ENCODE results near the gene TSHZ2.
A peak's percentile ranks its signal among the peaks of the same experiment; 100 is the strongest.
"Not testable (repeated sequence)": the region's sequence is repeated elsewhere in the genome, so short reads cannot be mapped to it uniquely, and the experiment has no call there.

TSHZ2 gene

DNA sequence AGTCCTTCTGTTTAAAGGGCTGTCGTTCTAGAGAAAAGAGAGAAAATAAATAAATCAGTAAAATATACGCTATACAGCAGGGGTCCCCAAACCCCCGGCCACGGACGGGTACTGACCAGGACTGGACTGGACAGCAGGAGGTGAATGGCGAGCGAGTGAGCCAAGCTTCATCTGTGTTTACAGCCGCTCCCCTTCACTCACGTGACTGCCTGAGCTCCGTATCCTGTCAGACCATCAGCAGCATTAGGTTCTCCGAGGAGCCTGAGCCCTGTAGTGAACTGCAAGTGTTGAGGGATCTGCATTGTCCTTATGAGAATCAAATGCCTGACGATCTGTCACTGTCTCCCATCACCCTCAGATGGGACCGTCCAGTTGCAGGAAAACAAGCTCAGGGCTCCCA lies 545.0 kb downstream of the TSHZ2 start:
- Histone ChIP-seq H3K4me1 (ENCODE audit: control insufficient read depth in 2 of 2, insufficient read depth in 2 of 2, low read length in 2 of 2) (peaks cover 0 to 11% of the 10 kb centered on the region in 2 donors), H3K27ac (ENCODE audit: low read depth in 2 of 2, low read length in 2 of 2) (no peak overlapping the region), H3K36me3 (ENCODE audit: control insufficient read depth in 2 of 2, insufficient read depth in 2 of 2, low read length in 2 of 2) (no peaks in the 10 kb centered on the region), H3K4me3 (ENCODE audit: low read length in 2 of 2) (peak overlapping the region; percentile 9 to 22), H3K9ac (ENCODE audit: low read depth in 1 of 2, low read length in 2 of 2) (no peak overlapping the region), H3K9me3 (ENCODE audit: control insufficient read depth in 2 of 2, low read length in 2 of 2) (no peaks in the 10 kb centered on the region), H3K27me3 (ENCODE audit: control insufficient read depth in 2 of 2, insufficient read depth in 2 of 2, low read length in 2 of 2) (no peaks in the 10 kb centered on the region)

DNA sequence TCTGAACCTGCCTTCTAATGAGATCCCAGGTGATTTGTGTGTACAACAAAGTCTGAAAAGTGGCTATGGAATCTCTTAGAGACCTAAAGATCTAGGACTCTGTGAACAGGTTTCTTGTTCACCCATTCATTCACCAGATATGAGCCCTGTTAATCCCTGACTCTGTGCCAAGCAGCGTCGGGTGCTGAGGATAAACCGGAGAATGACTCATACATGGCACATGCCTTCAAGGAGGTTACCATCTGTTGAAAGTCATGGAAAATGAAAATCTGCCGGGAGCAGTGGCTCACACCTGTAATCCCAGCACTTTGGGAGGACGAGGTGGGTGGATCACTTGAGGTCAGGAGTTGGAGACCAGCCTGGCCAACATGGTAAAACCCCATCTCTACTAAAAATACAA lies 549.3 kb downstream of the TSHZ2 start:
- H3K4me1 ChIP-seq (ENCODE audit: control insufficient read depth in 2 of 2, insufficient read depth in 2 of 2, low read length in 2 of 2); H3K27me3 ChIP-seq (ENCODE audit: control insufficient read depth in 2 of 2, insufficient read depth in 2 of 2, low read length in 2 of 2); H3K9me3 ChIP-seq (ENCODE audit: control insufficient read depth in 2 of 2, low read length in 2 of 2); H3K9ac ChIP-seq (ENCODE audit: low read depth in 1 of 2, low read length in 2 of 2); H3K36me3 ChIP-seq (ENCODE audit: control insufficient read depth in 2 of 2, insufficient read depth in 2 of 2, low read length in 2 of 2); H3K4me3 ChIP-seq (ENCODE audit: low read length in 2 of 2); H3K27ac ChIP-seq (ENCODE audit: low read depth in 2 of 2, low read length in 2 of 2): not testable (repeated sequence)

DNA sequence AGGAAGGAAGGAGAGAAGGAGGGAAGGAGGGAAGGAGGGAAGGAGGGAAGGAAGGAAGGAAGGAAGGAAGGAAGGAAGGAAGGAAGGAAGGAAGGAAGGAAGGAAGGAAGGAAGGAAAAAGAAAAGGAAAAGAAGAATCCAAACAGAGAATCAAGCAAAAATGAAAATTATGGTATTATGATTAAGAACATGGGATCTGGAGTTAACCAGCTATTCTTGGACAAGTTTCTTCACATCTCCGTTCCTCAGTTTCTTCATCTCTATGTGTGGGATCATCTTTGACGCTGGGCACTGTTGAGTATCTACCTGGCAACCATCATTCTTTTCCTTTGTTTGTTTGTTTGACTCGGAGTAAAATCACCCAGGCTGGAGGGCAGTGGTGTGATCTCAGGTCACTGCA lies 549.9 kb downstream of the TSHZ2 start:
- Histone ChIP-seq H3K9ac (ENCODE audit: low read depth in 1 of 2, low read length in 2 of 2) (no peak overlapping the region), H3K9me3 (ENCODE audit: control insufficient read depth in 2 of 2, low read length in 2 of 2) (no peaks in the 10 kb centered on the region), H3K27ac (ENCODE audit: low read depth in 2 of 2, low read length in 2 of 2) (no peak overlapping the region), H3K36me3 (ENCODE audit: control insufficient read depth in 2 of 2, insufficient read depth in 2 of 2, low read length in 2 of 2) (no peaks in the 10 kb centered on the region), H3K27me3 (ENCODE audit: control insufficient read depth in 2 of 2, insufficient read depth in 2 of 2, low read length in 2 of 2) (no peaks in the 10 kb centered on the region), H3K4me1 (ENCODE audit: control insufficient read depth in 2 of 2, insufficient read depth in 2 of 2, low read length in 2 of 2) (peaks cover 0 to 3% of the 10 kb centered on the region in 2 donors), H3K4me3 (ENCODE audit: low read length in 2 of 2) (no peak overlapping the region)

DNA sequence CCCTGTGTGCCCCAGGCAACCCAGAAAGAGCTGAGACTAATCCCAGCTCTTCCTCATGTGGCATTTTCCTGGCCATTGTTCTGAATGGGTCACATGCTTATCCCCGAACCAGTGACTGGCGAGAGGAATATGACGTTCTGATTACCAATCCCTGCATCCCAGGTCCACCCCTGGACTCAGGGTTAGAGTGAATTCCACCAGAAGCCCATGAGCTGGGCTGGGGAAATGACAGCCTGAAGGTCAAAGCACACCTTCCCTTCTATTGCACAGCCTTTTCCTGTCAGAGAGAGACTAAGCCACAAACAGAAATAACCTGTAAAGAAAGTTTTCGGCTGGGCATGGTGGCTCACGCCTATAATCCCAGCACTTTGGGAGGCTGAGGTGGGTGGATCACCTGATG lies 550.5 kb downstream of the TSHZ2 start:
- Histone ChIP-seq H3K4me1 (ENCODE audit: control insufficient read depth in 2 of 2, insufficient read depth in 2 of 2, low read length in 2 of 2) (no peaks in the 10 kb centered on the region), H3K27me3 (ENCODE audit: control insufficient read depth in 2 of 2, insufficient read depth in 2 of 2, low read length in 2 of 2) (no peaks in the 10 kb centered on the region), H3K9me3 (ENCODE audit: control insufficient read depth in 2 of 2, low read length in 2 of 2) (no peaks in the 10 kb centered on the region), H3K4me3 (ENCODE audit: low read length in 2 of 2) (no peak overlapping the region), H3K27ac (ENCODE audit: low read depth in 2 of 2, low read length in 2 of 2) (no peak overlapping the region), H3K9ac (ENCODE audit: low read depth in 1 of 2, low read length in 2 of 2) (no peak overlapping the region), H3K36me3 (ENCODE audit: control insufficient read depth in 2 of 2, insufficient read depth in 2 of 2, low read length in 2 of 2) (no peaks in the 10 kb centered on the region)

DNA sequence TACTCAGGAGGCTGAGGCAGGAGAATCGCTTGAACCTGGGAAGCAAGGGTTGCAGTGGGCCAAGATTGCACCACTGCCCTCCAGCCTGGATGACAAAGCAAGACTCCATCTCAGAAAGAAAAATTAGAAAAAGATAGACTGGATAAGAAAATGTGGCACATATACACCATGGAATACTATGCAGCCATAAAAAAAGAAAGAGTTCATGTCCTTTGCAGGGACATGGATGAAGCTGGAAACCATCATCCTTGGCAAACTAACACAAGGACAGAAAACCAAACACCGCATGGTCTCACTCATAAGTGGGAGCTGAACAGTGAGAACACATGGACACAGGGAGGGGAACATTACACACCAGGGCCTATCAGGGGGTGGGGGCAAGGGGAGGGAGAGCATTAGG lies 551.5 kb downstream of the TSHZ2 start:
- H3K4me1 ChIP-seq (ENCODE audit: control insufficient read depth in 2 of 2, insufficient read depth in 2 of 2, low read length in 2 of 2); H3K36me3 ChIP-seq (ENCODE audit: control insufficient read depth in 2 of 2, insufficient read depth in 2 of 2, low read length in 2 of 2); H3K9ac ChIP-seq (ENCODE audit: low read depth in 1 of 2, low read length in 2 of 2); H3K27ac ChIP-seq (ENCODE audit: low read depth in 2 of 2, low read length in 2 of 2); H3K9me3 ChIP-seq (ENCODE audit: control insufficient read depth in 2 of 2, low read length in 2 of 2); H3K27me3 ChIP-seq (ENCODE audit: control insufficient read depth in 2 of 2, insufficient read depth in 2 of 2, low read length in 2 of 2); H3K4me3 ChIP-seq (ENCODE audit: low read length in 2 of 2): not testable (repeated sequence)

DNA sequence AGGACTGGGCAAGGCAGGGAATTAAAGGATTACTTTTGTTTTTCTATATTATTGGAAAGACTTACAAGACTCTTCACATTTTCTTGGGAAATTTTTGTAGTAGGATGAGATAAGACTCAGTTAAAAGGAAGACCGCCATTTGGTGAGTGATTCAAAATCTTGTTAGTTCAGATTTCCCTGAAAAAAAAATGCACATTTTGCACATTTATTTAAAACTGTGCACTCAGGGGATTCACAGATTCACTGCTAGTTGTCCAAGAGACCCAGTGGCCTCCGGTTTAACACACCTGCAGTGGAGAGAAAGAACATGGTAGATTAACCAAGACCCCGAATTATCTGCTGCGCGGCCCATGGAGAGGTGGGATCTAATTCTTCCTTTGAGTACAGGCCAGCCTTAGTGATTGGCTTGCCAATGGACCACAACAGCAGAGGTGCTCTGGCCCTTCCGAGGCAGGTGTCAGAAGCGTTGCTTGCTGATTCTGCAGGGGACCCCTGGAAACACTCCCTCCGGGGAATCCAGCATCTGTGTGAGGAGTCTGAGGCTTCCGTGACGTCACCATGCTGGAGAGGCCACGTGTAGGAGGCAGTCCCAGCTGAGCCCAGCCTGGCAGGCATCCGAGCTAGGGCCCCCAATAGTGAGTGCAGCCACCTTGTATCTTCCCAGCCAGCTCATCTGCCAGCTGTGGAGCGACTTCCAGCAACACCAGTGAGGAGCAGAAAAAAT lies 552.6 kb downstream of the TSHZ2 start:
- H3K9ac ChIP-seq (ENCODE audit: low read depth in 1 of 2, low read length in 2 of 2) = no peak overlapping the region
- H3K9me3 ChIP-seq (ENCODE audit: control insufficient read depth in 2 of 2, low read length in 2 of 2) = no peaks in the 10 kb centered on the region
- no peaks in the 10 kb centered on the region for H3K36me3 ChIP-seq (ENCODE audit: control insufficient read depth in 2 of 2, insufficient read depth in 2 of 2, low read length in 2 of 2)
- no peak overlapping the region for H3K27ac ChIP-seq (ENCODE audit: low read depth in 2 of 2, low read length in 2 of 2)
- no peaks in the 10 kb centered on the region for H3K27me3 ChIP-seq (ENCODE audit: control insufficient read depth in 2 of 2, insufficient read depth in 2 of 2, low read length in 2 of 2)
- no peak overlapping the region for H3K4me3 ChIP-seq (ENCODE audit: low read length in 2 of 2)
- no peaks in the 10 kb centered on the region for H3K4me1 ChIP-seq (ENCODE audit: control insufficient read depth in 2 of 2, insufficient read depth in 2 of 2, low read length in 2 of 2)

DNA sequence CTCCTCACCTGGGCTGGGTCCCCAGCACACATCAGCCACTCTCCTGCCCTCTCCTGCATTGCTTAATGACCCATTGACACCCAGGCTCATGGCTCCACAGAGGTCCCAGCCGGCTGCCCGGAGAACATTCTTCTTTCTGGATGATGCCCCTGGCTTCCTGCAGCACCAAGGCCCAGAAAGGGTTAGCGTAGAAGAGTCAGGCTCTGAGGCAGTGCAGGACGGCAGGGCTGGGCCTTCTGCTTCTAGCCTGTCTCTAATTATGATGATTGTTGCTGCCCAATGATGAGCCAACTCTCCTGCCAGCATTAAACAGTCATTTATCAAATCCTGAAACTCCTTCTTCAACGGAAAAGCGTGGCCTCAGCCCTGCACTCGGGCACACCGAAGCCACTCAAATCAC lies 555.0 kb downstream of the TSHZ2 start:
- no peak overlapping the region for H3K27ac ChIP-seq (ENCODE audit: low read depth in 2 of 2, low read length in 2 of 2)
- no peak overlapping the region for H3K4me3 ChIP-seq (ENCODE audit: low read length in 2 of 2)
- H3K27me3 ChIP-seq (ENCODE audit: control insufficient read depth in 2 of 2, insufficient read depth in 2 of 2, low read length in 2 of 2) = no peaks in the 10 kb centered on the region
- no peaks in the 10 kb centered on the region for H3K36me3 ChIP-seq (ENCODE audit: control insufficient read depth in 2 of 2, insufficient read depth in 2 of 2, low read length in 2 of 2)
- H3K9ac ChIP-seq (ENCODE audit: low read depth in 1 of 2, low read length in 2 of 2) = no peak overlapping the region
- H3K9me3 ChIP-seq (ENCODE audit: control insufficient read depth in 2 of 2, low read length in 2 of 2) = no peaks in the 10 kb centered on the region
- no peaks in the 10 kb centered on the region for H3K4me1 ChIP-seq (ENCODE audit: control insufficient read depth in 2 of 2, insufficient read depth in 2 of 2, low read length in 2 of 2)

DNA sequence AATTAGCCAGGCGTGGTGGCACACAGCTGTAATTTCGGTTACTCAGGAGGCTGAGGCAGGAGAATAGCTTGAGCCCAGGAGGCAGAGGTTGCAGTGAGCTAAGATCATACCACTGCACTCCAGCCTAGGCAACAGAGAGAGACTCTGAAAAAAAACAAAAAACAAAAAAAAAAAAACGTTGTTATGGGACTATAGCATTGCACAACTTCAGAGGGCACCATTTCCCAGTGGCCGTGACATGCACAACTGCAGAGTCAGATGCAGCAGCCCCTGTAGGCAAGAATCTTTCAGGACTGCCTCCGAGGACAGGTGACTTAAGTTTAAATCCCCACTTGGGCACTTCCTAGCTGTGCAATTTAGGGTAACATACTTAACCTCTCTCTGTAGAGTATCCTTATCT lies 557.5 kb downstream of the TSHZ2 start:
- Histone ChIP-seq H3K27ac (ENCODE audit: low read depth in 2 of 2, low read length in 2 of 2) (no peak overlapping the region), H3K27me3 (ENCODE audit: control insufficient read depth in 2 of 2, insufficient read depth in 2 of 2, low read length in 2 of 2) (no peaks in the 10 kb centered on the region), H3K36me3 (ENCODE audit: control insufficient read depth in 2 of 2, insufficient read depth in 2 of 2, low read length in 2 of 2) (no peaks in the 10 kb centered on the region), H3K4me1 (ENCODE audit: control insufficient read depth in 2 of 2, insufficient read depth in 2 of 2, low read length in 2 of 2) (no peaks in the 10 kb centered on the region), H3K9ac (ENCODE audit: low read depth in 1 of 2, low read length in 2 of 2) (no peak overlapping the region), H3K9me3 (ENCODE audit: control insufficient read depth in 2 of 2, low read length in 2 of 2) (no peaks in the 10 kb centered on the region), H3K4me3 (ENCODE audit: low read length in 2 of 2) (no peak overlapping the region)

DNA sequence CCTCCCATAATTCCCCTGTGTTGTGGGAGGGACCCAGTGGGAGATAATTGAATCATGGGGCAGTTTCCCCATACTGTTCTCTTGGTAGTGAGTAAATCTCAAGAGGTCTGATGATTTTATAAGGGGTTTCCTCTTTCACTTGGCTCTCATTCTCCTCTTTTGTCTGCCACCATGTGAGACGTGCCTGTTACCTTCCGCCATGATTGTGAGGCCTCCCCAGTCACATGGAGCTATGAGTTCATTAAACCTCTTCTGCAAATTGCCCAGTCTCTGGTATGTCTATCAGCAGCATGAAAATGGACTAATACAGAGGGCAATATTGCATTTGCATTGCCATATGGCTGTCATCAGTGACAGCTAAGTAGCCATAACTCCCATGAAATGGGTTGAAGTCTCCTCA lies 558.3 kb downstream of the TSHZ2 start:
- H3K27me3 ChIP-seq (ENCODE audit: control insufficient read depth in 2 of 2, insufficient read depth in 2 of 2, low read length in 2 of 2) = no peaks in the 10 kb centered on the region
- H3K9me3 ChIP-seq (ENCODE audit: control insufficient read depth in 2 of 2, low read length in 2 of 2) = no peaks in the 10 kb centered on the region
- no peaks in the 10 kb centered on the region for H3K36me3 ChIP-seq (ENCODE audit: control insufficient read depth in 2 of 2, insufficient read depth in 2 of 2, low read length in 2 of 2)
- H3K9ac ChIP-seq (ENCODE audit: low read depth in 1 of 2, low read length in 2 of 2) = no peak overlapping the region
- H3K27ac ChIP-seq (ENCODE audit: low read depth in 2 of 2, low read length in 2 of 2) = no peak overlapping the region
- H3K4me1 ChIP-seq (ENCODE audit: control insufficient read depth in 2 of 2, insufficient read depth in 2 of 2, low read length in 2 of 2) = no peaks in the 10 kb centered on the region
- no peak overlapping the region for H3K4me3 ChIP-seq (ENCODE audit: low read length in 2 of 2)

DNA sequence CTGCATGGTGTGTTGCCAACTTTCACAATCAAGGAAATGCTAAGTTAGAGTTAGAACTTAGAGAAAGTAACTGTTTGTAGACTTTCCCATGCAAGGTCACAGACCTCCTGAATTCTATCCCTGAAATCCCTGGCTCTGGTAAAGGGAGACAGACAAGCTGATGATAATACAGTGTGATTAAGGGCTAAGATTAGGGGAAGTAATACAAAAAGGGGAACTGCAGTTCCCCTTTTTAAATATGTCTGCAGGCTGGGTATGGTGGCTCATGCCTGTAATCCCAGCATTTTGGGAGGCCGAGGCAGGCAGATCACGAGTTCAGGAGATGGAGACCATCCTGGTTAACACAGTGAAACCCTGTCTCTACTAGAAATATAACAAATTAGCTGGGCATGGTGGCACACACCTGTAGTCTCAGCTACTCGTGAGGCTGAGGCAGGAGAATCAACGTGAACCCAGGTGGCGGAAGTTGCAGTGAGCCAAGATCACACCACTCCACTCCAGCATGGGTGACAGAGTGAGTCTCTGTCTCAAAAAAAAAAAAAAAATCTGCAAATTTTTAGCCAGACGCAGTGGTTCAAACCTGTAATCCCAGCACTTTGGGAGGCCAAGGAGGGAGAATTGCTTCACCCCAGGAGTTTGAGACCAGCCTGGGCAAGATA lies 560.6 kb downstream of the TSHZ2 start:
- H3K27ac ChIP-seq (ENCODE audit: low read depth in 2 of 2, low read length in 2 of 2); H3K4me1 ChIP-seq (ENCODE audit: control insufficient read depth in 2 of 2, insufficient read depth in 2 of 2, low read length in 2 of 2); H3K36me3 ChIP-seq (ENCODE audit: control insufficient read depth in 2 of 2, insufficient read depth in 2 of 2, low read length in 2 of 2); H3K9ac ChIP-seq (ENCODE audit: low read depth in 1 of 2, low read length in 2 of 2); H3K27me3 ChIP-seq (ENCODE audit: control insufficient read depth in 2 of 2, insufficient read depth in 2 of 2, low read length in 2 of 2); H3K4me3 ChIP-seq (ENCODE audit: low read length in 2 of 2); H3K9me3 ChIP-seq (ENCODE audit: control insufficient read depth in 2 of 2, low read length in 2 of 2): not testable (repeated sequence)

Data from mucosa of rectum (tissue), 2 donors.